Sigmoid colon (tissue), 7 donors: ENCODE data around the gene EPB41L4B. TPM values are rescaled to one million over a fixed set of nuclear protein-coding genes. Genes with fewer than 3 reads are reported as not detected.
"Not testable (repeated sequence)": the region's sequence is repeated elsewhere in the genome, so short reads cannot be mapped to it uniquely, and the experiment has no call there.

ENCODE experiments used
- DNase-seq: peaks from one replicate; pipeline ENCODE4 v3.0.0-alpha.2; 2019
- H3K27ac ChIP-seq, 4 donors: fragments of 200-600 bp; sonication (generic); one replicate each; pipeline ENCODE4 v1.5.1; 2016 to 2019; ENCODE audit warnings: mild to moderate bottlenecking in 1 of 4
- H3K27me3 ChIP-seq, 3 donors: fragments of 200-600 bp; sonication (generic); one replicate each; pipeline ENCODE4 v1.5.1; 2019; ENCODE audit warnings: mild to moderate bottlenecking in 1 of 3
- H3K36me3 ChIP-seq, 4 donors: fragments of 200-600 bp; sonication (generic); one replicate each; pipeline ENCODE4 v1.5.1; 2016 to 2019
- H3K4me1 ChIP-seq, 4 donors: fragments of 200-600 bp; sonication (generic); one replicate each; pipeline ENCODE4 v1.5.1; 2017 to 2019
- H3K4me3 ChIP-seq, 4 donors: fragments of 200-600 bp; sonication (generic); one replicate each; pipeline ENCODE4 v1.5.1; 2017 to 2019; ENCODE audit warnings: mild to moderate bottlenecking in 2 of 4, moderate library complexity in 1 of 4
- H3K9me3 ChIP-seq, 4 donors: fragments of 200-600 bp in 3 of 4; sonication (generic) in 3 of 4; one replicate each; pipeline versions ENCODE4 v1.5.1 to v1.6.1; 2013 to 2019
- CTCF ChIP-seq, 4 experiments: fragments of 450-650 bp in 3 of 4; fragments of 200-600 bp in 1 of 4; IDR thresholded peaks; one replicate each; pipeline ENCODE4 v1.5.1; 2016 to 2019; ENCODE audit warnings: antibody characterized with exemption in 4 of 4, mild to moderate bottlenecking in 3 of 4, moderate library complexity in 2 of 4
- EP300 ChIP-seq, 4 donors: sonication (generic); formaldehyde crosslinking; IDR thresholded peaks; one replicate each; pipeline ENCODE4 v1.6.1; 2017; ENCODE audit warnings: antibody characterized with exemption in 4 of 4
- POLR2A ChIP-seq, 2 donors: fragments of 450-650 bp; IDR thresholded peaks; one replicate each; pipeline ENCODE4 v1.6.1; 2016; ENCODE audit warnings: antibody characterized with exemption in 2 of 2, mild to moderate bottlenecking in 2 of 2, moderate library complexity in 2 of 2
- POLR2AphosphoS5 ChIP-seq, 4 donors: sonication (generic); formaldehyde crosslinking; IDR thresholded peaks; one replicate each; pipeline ENCODE4 v1.6.1; 2017; ENCODE audit warnings: antibody characterized with exemption in 4 of 4
- WGBS, 2 donors: extraction: QIAGEN DNeasy Blood & Tissue Kit; methylation state at CpG; one replicate each; pipeline ENCODE4 v1.1.7; 2013; 5-methylcytosine and 5-hydroxymethylcytosine counted together
- intact Hi-C: fragments of 100-400 bp; cut with DNase I; formaldehyde crosslinking; loops from one replicate; pipeline ENCODE4 v1.15.1; 2023
- polyA plus RNA-seq, 3 donors: library from polyadenylated mRNA; stranded (reverse); fragments of 200-250 nt; gene quantifications; one replicate each; pipeline ENCODE4 v1.2.3, GENCODE V29; 2013
- total RNA-seq, 4 donors: library from RNA; depleted of rRNA; stranded (reverse); fragments of >200 nt; gene quantifications; one replicate each; pipeline ENCODE4 v1.1.0, GENCODE V29; 2016
- donor health status: healthy with polysubstance abuse.
- donor health status: Bipolar disorder and iron deficiency.
- donor health status: healthy.

EPB41L4B gene
- total RNA-seq (1 to 10 TPM in 2 of 4 donors, under 1 TPM in 2; 0.49 to 2.5 (median 1.4) TPM), polyA plus RNA-seq (100 to 1,000 TPM in 2 of 3 donors, 10 to 100 TPM in 1; 41.8 to 160 (median 107) TPM)

GRCh38 chr9:109320742-109321448 is at the start of gene EPB41L4B:
TSS of gene EPB41L4B (minus strand) at chr9:109321059. CDS start at chr9:109320446, 613 bp downstream.
- Histone ChIP-seq H3K4me1 (peaks cover 0 to 15% (median 5%) of the 10 kb centered on the region in 4 donors), H3K27ac (peak within 1 kb of the TSS in 1 of 4 donors; percentile 44), H3K27me3 (peaks cover 7 to 12% (median 12%) of the 10 kb centered on the region in 3 donors), H3K36me3 (no peaks in the 10 kb centered on the region), H3K9me3 (no peaks in the 10 kb centered on the region), H3K4me3 (peak within 1 kb of the TSS in 3 of 4 donors; percentile 41 to 52 (median 51))
- WGBS, 2 donors, result 1% methylated on average over 72 of the region's 72 CpGs
- intact Hi-C loops, result loop anchor here (1.0 to 10.0 kb wide), 3 partner anchors 77 to 196 kb away; no protein-coding TSS in a partner anchor
- peak; percentile 85 for DNase-seq
- TF ChIP-seq POLR2AphosphoS5 (IDR thresholded peaks at IDR 0.05) (no peak), CTCF (IDR thresholded peaks at IDR 0.05) (peak; percentile 76 to 95 (median 86))

GRCh38 chr9:109369285-109369684 is 48.4 kb upstream of the EPB41L4B start:
- Histone ChIP-seq H3K4me1 (no peaks in the 10 kb centered on the region), H3K27me3 (no peaks in the 10 kb centered on the region), H3K36me3 (no peaks in the 10 kb centered on the region), H3K9me3 (no peaks in the 10 kb centered on the region), H3K4me3 (no peak overlapping the region), H3K27ac (no peak overlapping the region)
- TF ChIP-seq POLR2AphosphoS5 (IDR thresholded peaks at IDR 0.05), result no peak
- no peak for TF ChIP-seq CTCF (IDR thresholded peaks at IDR 0.05)
- no peak for TF ChIP-seq POLR2A (IDR thresholded peaks at IDR 0.05)
- TF ChIP-seq EP300 (IDR thresholded peaks at IDR 0.05), result no peak
- DNase-seq, result no peak
- intact Hi-C loops, result no loop called here
- WGBS, 2 donors, result 50 to 69% methylated on average over 2 of the region's 2 CpGs

GRCh38 chr9:109360771-109361170 is 39.9 kb upstream of the EPB41L4B start:
- TF ChIP-seq CTCF (IDR thresholded peaks at IDR 0.05) (no peak), EP300 (IDR thresholded peaks at IDR 0.05) (no peak), POLR2AphosphoS5 (IDR thresholded peaks at IDR 0.05) (no peak), POLR2A (IDR thresholded peaks at IDR 0.05) (no peak)
- no peaks in the 10 kb centered on the region for H3K27me3 ChIP-seq
- DNase-seq, result no peak
- intact Hi-C loops, result no loop called here
- no peak overlapping the region for H3K4me3 ChIP-seq
- no peaks in the 10 kb centered on the region for H3K36me3 ChIP-seq
- no peak overlapping the region for H3K27ac ChIP-seq
- no peaks in the 10 kb centered on the region for H3K9me3 ChIP-seq
- no peaks in the 10 kb centered on the region for H3K4me1 ChIP-seq
- WGBS, 2 donors, result 90 to 92% methylated on average over 5 of the region's 5 CpGs

- intact Hi-C loops, DNase-seq, H3K4me1 ChIP-seq, H3K27me3 ChIP-seq, H3K4me3 ChIP-seq, H3K27ac ChIP-seq, H3K36me3 ChIP-seq, H3K9me3 ChIP-seq: not testable (repeated sequence)
- 28 to 66% methylated on average over 8 of the region's 8 CpGs for WGBS, 2 donors
These were observed 38.2 kb upstream of the EPB41L4B start for GRCh38 chr9:109358968-109359603.

- no peak for TF ChIP-seq POLR2A (IDR thresholded peaks at IDR 0.05)
- TF ChIP-seq POLR2AphosphoS5 (IDR thresholded peaks at IDR 0.05), result no peak
- no peak for TF ChIP-seq CTCF (IDR thresholded peaks at IDR 0.05)
- TF ChIP-seq EP300 (IDR thresholded peaks at IDR 0.05), result no peak
- no peak for DNase-seq
- Histone ChIP-seq H3K4me3 (no peak overlapping the region), H3K27ac (no peak overlapping the region), H3K36me3 (no peaks in the 10 kb centered on the region), H3K9me3 (no peaks in the 10 kb centered on the region), H3K27me3 (no peaks in the 10 kb centered on the region), H3K4me1 (no peaks in the 10 kb centered on the region)
- intact Hi-C loops, result no loop called here
- 88 to 90% methylated on average over 21 of the region's 21 CpGs for WGBS, 2 donors
These were observed 34.9 kb upstream of the EPB41L4B start for GRCh38 chr9:109355564-109356297.
